Sigmoid colon (tissue), 4 donors: Measurements from ENCODE around the gene ENTPD2.
A peak's percentile ranks its signal among the peaks of the same experiment; 100 is the strongest.

ENCODE experiments used
- POLR2A ChIP-seq, 2 donors: fragments of 450-650 bp; IDR thresholded peaks; one replicate each; pipeline ENCODE4 v1.6.1; 2016; ENCODE audit warnings: antibody characterized with exemption in 2 of 2, mild to moderate bottlenecking in 2 of 2, moderate library complexity in 2 of 2
- POLR2AphosphoS5 ChIP-seq, 4 donors: sonication (generic); formaldehyde crosslinking; IDR thresholded peaks; one replicate each; pipeline ENCODE4 v1.6.1; 2017; ENCODE audit warnings: antibody characterized with exemption in 4 of 4
- TF ChIP-seq, protein P1 (sequence below), 4 experiments: fragments of 450-650 bp in 3 of 4; fragments of 200-600 bp in 1 of 4; IDR thresholded peaks; one replicate each; pipeline ENCODE4 v1.5.1; 2016 to 2019; ENCODE audit warnings: antibody characterized with exemption in 4 of 4, mild to moderate bottlenecking in 3 of 4, moderate library complexity in 2 of 4

DNA sequence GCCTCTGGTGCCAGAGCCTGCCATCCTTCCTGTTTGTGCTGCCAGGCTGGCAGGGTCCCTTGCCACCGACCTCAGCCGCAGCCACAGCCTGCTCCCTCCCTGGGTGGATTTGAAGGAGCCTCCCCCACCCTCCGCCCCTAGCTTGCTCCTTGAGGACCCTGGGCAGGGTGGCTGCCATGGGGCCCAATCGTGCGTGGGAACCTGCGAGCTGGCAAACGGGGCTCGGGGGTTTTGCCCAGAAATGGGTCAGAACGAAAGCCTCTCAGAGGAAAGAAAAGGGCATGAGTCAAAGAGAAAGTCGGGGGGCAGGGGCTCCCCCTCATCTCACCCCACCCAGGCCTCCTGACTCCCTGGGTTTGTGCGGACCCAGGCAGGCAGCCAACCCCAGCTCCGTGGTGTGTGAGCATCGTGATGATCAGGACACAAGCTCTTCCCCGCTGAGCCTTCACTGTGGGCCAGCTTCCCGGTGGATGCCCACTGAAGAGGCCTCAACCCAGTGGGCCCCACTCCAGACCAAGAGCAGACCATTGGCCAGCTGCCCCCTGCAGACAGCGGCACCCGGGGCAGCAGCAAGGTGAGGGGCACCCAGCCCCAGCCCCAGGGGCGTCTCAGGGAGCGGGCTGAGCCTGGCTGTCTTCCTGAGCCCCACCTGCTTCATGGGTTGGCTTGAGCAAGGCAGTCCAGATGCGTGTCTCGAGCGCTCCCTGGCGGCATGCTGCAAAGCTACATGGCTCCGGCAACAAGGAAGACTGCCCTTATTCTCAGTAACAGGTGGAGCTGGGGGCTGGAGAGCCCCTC is 19.0 kb downstream of the ENTPD2 start:
- TF ChIP-seq, protein P1, sequence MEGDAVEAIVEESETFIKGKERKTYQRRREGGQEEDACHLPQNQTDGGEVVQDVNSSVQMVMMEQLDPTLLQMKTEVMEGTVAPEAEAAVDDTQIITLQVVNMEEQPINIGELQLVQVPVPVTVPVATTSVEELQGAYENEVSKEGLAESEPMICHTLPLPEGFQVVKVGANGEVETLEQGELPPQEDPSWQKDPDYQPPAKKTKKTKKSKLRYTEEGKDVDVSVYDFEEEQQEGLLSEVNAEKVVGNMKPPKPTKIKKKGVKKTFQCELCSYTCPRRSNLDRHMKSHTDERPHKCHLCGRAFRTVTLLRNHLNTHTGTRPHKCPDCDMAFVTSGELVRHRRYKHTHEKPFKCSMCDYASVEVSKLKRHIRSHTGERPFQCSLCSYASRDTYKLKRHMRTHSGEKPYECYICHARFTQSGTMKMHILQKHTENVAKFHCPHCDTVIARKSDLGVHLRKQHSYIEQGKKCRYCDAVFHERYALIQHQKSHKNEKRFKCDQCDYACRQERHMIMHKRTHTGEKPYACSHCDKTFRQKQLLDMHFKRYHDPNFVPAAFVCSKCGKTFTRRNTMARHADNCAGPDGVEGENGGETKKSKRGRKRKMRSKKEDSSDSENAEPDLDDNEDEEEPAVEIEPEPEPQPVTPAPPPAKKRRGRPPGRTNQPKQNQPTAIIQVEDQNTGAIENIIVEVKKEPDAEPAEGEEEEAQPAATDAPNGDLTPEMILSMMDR (IDR thresholded peaks at IDR 0.05): peak; percentile 80 to 92 (median 86)
- no peak for TF ChIP-seq POLR2A (IDR thresholded peaks at IDR 0.05)
- no peak for TF ChIP-seq POLR2AphosphoS5 (IDR thresholded peaks at IDR 0.05)
